Measurements from ENCODE around the gene APRT.

GRCh38 chr16:88804552-88805339, 7.0 kb downstream of the APRT start:
- TF ChIP-seq CTCF (IDR thresholded peaks at IDR 0.05) (no peak), POLR2A (IDR thresholded peaks at IDR 0.05) (no peak)
